ENCODE data around the gene NKAIN4. TPM values are rescaled to one million over a fixed set of nuclear protein-coding genes. Genes with fewer than 3 reads are reported as not detected.
A peak's percentile ranks its signal among the peaks of the same experiment; 100 is the strongest.

NKAIN4 gene
- total RNA-seq, 1 experiment from 2014 or later: not detected

GRCh38 chr20:63219447-63219821 lies 34.8 kb downstream of the NKAIN4 start:
- DNase-seq (ENCODE audit: low spot score): no peak

- no peak for DNase-seq (ENCODE audit: low spot score)
Observed at GRCh38 chr20:63218701-63219446, 35.4 kb downstream of the NKAIN4 start.

GRCh38 chr20:63217706-63218105 lies 36.6 kb downstream of the NKAIN4 start:
- DNase-seq (ENCODE audit: low spot score): no peak

GRCh38 chr20:63216849-63217471 lies 37.3 kb downstream of the NKAIN4 start:
- no peak for DNase-seq (ENCODE audit: low spot score)

- peak; percentile 89 for DNase-seq (ENCODE audit: low spot score)
Observed at GRCh38 chr20:63216041-63216848, 38.0 kb downstream of the NKAIN4 start, which contains the start of gene YTHDF1. Gene YTHDF1 (minus strand): TSS chr20:63216131. CDS start chr20:63215892, 239 bp downstream.

GRCh38 chr20:63215101-63216040 lies 38.9 kb downstream of the NKAIN4 start:
- peak; percentile 44 for DNase-seq (ENCODE audit: low spot score)

GRCh38 chr20:63214514-63214913 lies 39.7 kb downstream of the NKAIN4 start:
- no peak for DNase-seq (ENCODE audit: low spot score)

GRCh38 chr20:63212792-63213191 lies 41.5 kb downstream of the NKAIN4 start:
- no peak for DNase-seq (ENCODE audit: low spot score)

GRCh38 chr20:63212393-63212730 lies 41.9 kb downstream of the NKAIN4 start:
- DNase-seq (ENCODE audit: low spot score): no peak

GRCh38 chr20:63210011-63210605 lies 44.2 kb downstream of the NKAIN4 start:
- DNase-seq (ENCODE audit: low spot score): no peak

- no peak for DNase-seq (ENCODE audit: low spot score)
Observed at GRCh38 chr20:63208346-63208909, 45.8 kb downstream of the NKAIN4 start.

GRCh38 chr20:63206878-63207277 lies 47.4 kb downstream of the NKAIN4 start:
- DNase-seq (ENCODE audit: low spot score): peak; percentile 85

- DNase-seq (ENCODE audit: low spot score): no peak
Observed at GRCh38 chr20:63205896-63206295, 48.4 kb downstream of the NKAIN4 start.

GRCh38 chr20:63204362-63204761 lies 49.9 kb downstream of the NKAIN4 start:
- no peak for DNase-seq (ENCODE audit: low spot score)

GRCh38 chr20:63202811-63203526 lies 51.3 kb downstream of the NKAIN4 start:
- DNase-seq (ENCODE audit: low spot score): no peak

- DNase-seq (ENCODE audit: low spot score): no peak
Observed at GRCh38 chr20:63202021-63202420, 52.2 kb downstream of the NKAIN4 start.

GRCh38 chr20:63198606-63199005 lies 55.7 kb downstream of the NKAIN4 start:
- DNase-seq (ENCODE audit: low spot score): no peak

- DNase-seq (ENCODE audit: low spot score): peak; percentile 28
Observed at GRCh38 chr20:63196768-63197470, 57.3 kb downstream of the NKAIN4 start.

- DNase-seq (ENCODE audit: low spot score): no peak
Observed at GRCh38 chr20:63194797-63195173, 59.5 kb downstream of the NKAIN4 start.

Data from A172 (cell line).